H9 (cell line): ENCODE results near the gene CBLN3. TPM values are rescaled to one million over a fixed set of nuclear protein-coding genes. Genes with fewer than 3 reads are reported as not detected.

Experiments used
- DNase-seq: peaks from one replicate; pipeline ENCODE4 v3.0.0-alpha.2; 2017
- H2AFZ ChIP-seq: one replicate; pipeline ENCODE4 v1.6.1; 2013; ENCODE audit warnings: mild to moderate bottlenecking, low read length, control low read depth, moderate library complexity
- H2AK5ac ChIP-seq: 2 replicates; pipeline ENCODE4 v1.6.1; 2013; ENCODE audit warnings: low read length, control low read depth, mixed read lengths; ENCODE audit not compliant: insufficient read length
- H2BK120ac ChIP-seq: one replicate; pipeline ENCODE4 v1.6.1; 2013; ENCODE audit warnings: low read depth, mild to moderate bottlenecking, low read length, control low read depth, inconsistent platforms; ENCODE audit not compliant: poor library complexity, severe bottlenecking
- H2BK12ac ChIP-seq: 2 replicates; pipeline ENCODE4 v1.6.1; 2013; ENCODE audit warnings: low read length, control low read depth, mixed read lengths, low read depth; ENCODE audit not compliant: insufficient read length
- H2BK15ac ChIP-seq: 2 replicates; pipeline ENCODE4 v1.6.1; 2013; ENCODE audit warnings: low read depth, low read length, control low read depth
- H2BK20ac ChIP-seq: one replicate; pipeline ENCODE4 v1.6.1; 2013; ENCODE audit warnings: low read depth, mild to moderate bottlenecking, low read length, control low read depth, inconsistent platforms; ENCODE audit not compliant: poor library complexity, severe bottlenecking
- H2BK5ac ChIP-seq: 2 replicates; pipeline ENCODE4 v1.6.1; 2013; ENCODE audit warnings: low read length, control low read depth, mixed read lengths; ENCODE audit not compliant: insufficient read length
- H3K14ac ChIP-seq: 2 replicates; pipeline ENCODE4 v1.6.1; 2013; ENCODE audit warnings: low read length, control low read depth; ENCODE audit not compliant: insufficient read depth
- H3K18ac ChIP-seq: 2 replicates; pipeline ENCODE4 v1.6.1; 2013; ENCODE audit warnings: low read depth, mild to moderate bottlenecking, mixed read lengths, low read length, control low read depth; ENCODE audit not compliant: insufficient read length
- H3K23ac ChIP-seq: 2 replicates; pipeline ENCODE4 v1.6.1; 2013; ENCODE audit warnings: low read length, control low read depth, mixed read lengths, low read depth; ENCODE audit not compliant: insufficient read length
- H3K23me2 ChIP-seq: 2 replicates; pipeline ENCODE4 v1.6.1; 2013; ENCODE audit warnings: low read depth, mild to moderate bottlenecking, mixed read lengths, low read length, control low read depth; ENCODE audit not compliant: insufficient read length, poor library complexity, severe bottlenecking
- H3K27ac ChIP-seq: 2 replicates; pipeline ENCODE4 v1.5.1; 2013; ENCODE audit warnings: low read length, control low read depth, mixed read lengths, low read depth; ENCODE audit not compliant: insufficient read length
- H3K27me3 ChIP-seq: 2 replicates; pipeline ENCODE4 v1.6.1; 2013; ENCODE audit warnings: low read length, control low read depth, inconsistent platforms; ENCODE audit not compliant: insufficient read depth
- H3K4ac ChIP-seq: 2 replicates; pipeline ENCODE4 v1.6.1; 2013; ENCODE audit warnings: low read depth, mild to moderate bottlenecking, control low read depth, inconsistent platforms, low read length, moderate library complexity
- H3K4me1 ChIP-seq: 2 replicates; pipeline ENCODE4 v1.6.1; 2013; ENCODE audit warnings: low read length, control low read depth, inconsistent platforms; ENCODE audit not compliant: insufficient read depth
- H3K4me2 ChIP-seq: 2 replicates; pipeline ENCODE4 v1.6.1; 2013; ENCODE audit warnings: low read length, control low read depth, mixed read lengths; ENCODE audit not compliant: insufficient read length, insufficient read depth
- H3K56ac ChIP-seq: 2 replicates; pipeline ENCODE4 v1.6.1; 2013; ENCODE audit warnings: low read depth, mild to moderate bottlenecking, mixed read lengths, low read length, control low read depth; ENCODE audit not compliant: insufficient read length
- H3K79me1 ChIP-seq: 2 replicates; pipeline ENCODE4 v1.6.1; 2013; ENCODE audit warnings: low read depth, mild to moderate bottlenecking, moderate library complexity, low read length, control low read depth, inconsistent platforms; ENCODE audit not compliant: insufficient read depth, poor library complexity, severe bottlenecking
- H3K79me2 ChIP-seq: 2 replicates; pipeline ENCODE4 v1.6.1; 2013; ENCODE audit warnings: low read length, control low read depth, inconsistent platforms; ENCODE audit not compliant: insufficient read depth
- H3K9ac ChIP-seq: 2 replicates; pipeline ENCODE4 v1.6.1; 2013; ENCODE audit warnings: low read length, control low read depth, mixed read lengths; ENCODE audit not compliant: insufficient read length; ENCODE audit errors: extremely low read depth
- H3K9me3 ChIP-seq: one replicate; pipeline ENCODE4 v1.6.1; 2013; ENCODE audit warnings: low read depth, low read length, inconsistent platforms; ENCODE audit not compliant: control insufficient read depth
- H3T11ph ChIP-seq: one replicate; pipeline ENCODE4 v1.6.1; 2013; ENCODE audit warnings: mild to moderate bottlenecking, low read length, control low read depth, inconsistent platforms
- H4K20me1 ChIP-seq: one replicate; pipeline ENCODE4 v1.6.1; 2013; ENCODE audit not compliant: control insufficient read depth, insufficient read length, insufficient read depth
- H4K5ac ChIP-seq: 2 replicates; pipeline ENCODE4 v1.6.1; 2013; ENCODE audit warnings: low read depth, mild to moderate bottlenecking, mixed read lengths, low read length, control low read depth; ENCODE audit not compliant: insufficient read length
- H4K8ac ChIP-seq: replicated peaks from 2 replicates; pipeline ENCODE4 v1.6.1; 2013; ENCODE audit warnings: low read length, control low read depth, mixed read lengths, low read depth; ENCODE audit not compliant: insufficient read length
- H4K91ac ChIP-seq: 2 replicates; pipeline ENCODE4 v1.6.1; 2013; ENCODE audit warnings: low read depth, mild to moderate bottlenecking, moderate library complexity, mixed read lengths, low read length, control low read depth; ENCODE audit not compliant: insufficient read length
- H3K27ac Mint-ChIP-seq, 3 experiments: 2 replicates in 2 of 3; 3 replicates in 1 of 3; pipeline ENCODE4 v1.8.0; 2020 to 2021; ENCODE audit warnings: mixed read lengths in 3 of 3, mild to moderate bottlenecking in 1 of 3, moderate library complexity in 1 of 3
- H3K27me3 Mint-ChIP-seq: 2 replicates; pipeline ENCODE4 v1.8.0; 2021; ENCODE audit warnings: low read depth, mild to moderate bottlenecking, moderate library complexity, mixed read lengths
- H3K36me3 Mint-ChIP-seq, 3 experiments: 2 replicates in 2 of 3; 3 replicates in 1 of 3; pipeline ENCODE4 v1.8.0; 2020 to 2021; ENCODE audit warnings: low read depth in 3 of 3, mixed read lengths in 3 of 3; ENCODE audit not compliant: insufficient read depth in 1 of 3
- H3K4me1 Mint-ChIP-seq, 2 experiments: 2 replicates each; pipeline ENCODE4 v1.8.0; 2020; ENCODE audit warnings: mixed read lengths in 2 of 2
- H3K4me3 Mint-ChIP-seq, 2 experiments: 2 replicates in 1 of 2; 3 replicates in 1 of 2; pipeline ENCODE4 v1.8.0; 2020 to 2021; ENCODE audit warnings: mild to moderate bottlenecking in 2 of 2, mixed read lengths in 2 of 2, moderate library complexity in 1 of 2
- H3K9me3 Mint-ChIP-seq, 2 experiments: 2 replicates in 1 of 2; 3 replicates in 1 of 2; pipeline ENCODE4 v1.8.0; 2020; ENCODE audit warnings: mild to moderate bottlenecking in 2 of 2, mixed read lengths in 2 of 2, moderate library complexity in 1 of 2
- CTCF ChIP-seq: fragments of 200-600 bp; sonication (generic); conservative IDR thresholded peaks from 3 replicates; pipeline ENCODE4 v1.8.0; 2021; ENCODE audit warnings: antibody characterized with exemption, mild to moderate bottlenecking
- WGBS: extraction: QIAGEN DNeasy Blood & Tissue Kit; methylation state at CpG from one replicate; pipeline ENCODE4 v1.1.7; 2013; ENCODE audit warnings: missing lambda C conversion rate, low lambda C conversion rate, mixed read lengths; ENCODE audit not compliant: insufficient read length; ENCODE audit errors: extremely low coverage; 5-methylcytosine and 5-hydroxymethylcytosine counted together
- total RNA-seq: library from RNA; stranded (reverse); gene quantifications from 2 replicates; pipeline ENCODE4 v1.2.1, GENCODE V29; 2021

CBLN3 gene
- total RNA-seq, 1 experiment from 2014 or later = 0.39 TPM

DNA sequence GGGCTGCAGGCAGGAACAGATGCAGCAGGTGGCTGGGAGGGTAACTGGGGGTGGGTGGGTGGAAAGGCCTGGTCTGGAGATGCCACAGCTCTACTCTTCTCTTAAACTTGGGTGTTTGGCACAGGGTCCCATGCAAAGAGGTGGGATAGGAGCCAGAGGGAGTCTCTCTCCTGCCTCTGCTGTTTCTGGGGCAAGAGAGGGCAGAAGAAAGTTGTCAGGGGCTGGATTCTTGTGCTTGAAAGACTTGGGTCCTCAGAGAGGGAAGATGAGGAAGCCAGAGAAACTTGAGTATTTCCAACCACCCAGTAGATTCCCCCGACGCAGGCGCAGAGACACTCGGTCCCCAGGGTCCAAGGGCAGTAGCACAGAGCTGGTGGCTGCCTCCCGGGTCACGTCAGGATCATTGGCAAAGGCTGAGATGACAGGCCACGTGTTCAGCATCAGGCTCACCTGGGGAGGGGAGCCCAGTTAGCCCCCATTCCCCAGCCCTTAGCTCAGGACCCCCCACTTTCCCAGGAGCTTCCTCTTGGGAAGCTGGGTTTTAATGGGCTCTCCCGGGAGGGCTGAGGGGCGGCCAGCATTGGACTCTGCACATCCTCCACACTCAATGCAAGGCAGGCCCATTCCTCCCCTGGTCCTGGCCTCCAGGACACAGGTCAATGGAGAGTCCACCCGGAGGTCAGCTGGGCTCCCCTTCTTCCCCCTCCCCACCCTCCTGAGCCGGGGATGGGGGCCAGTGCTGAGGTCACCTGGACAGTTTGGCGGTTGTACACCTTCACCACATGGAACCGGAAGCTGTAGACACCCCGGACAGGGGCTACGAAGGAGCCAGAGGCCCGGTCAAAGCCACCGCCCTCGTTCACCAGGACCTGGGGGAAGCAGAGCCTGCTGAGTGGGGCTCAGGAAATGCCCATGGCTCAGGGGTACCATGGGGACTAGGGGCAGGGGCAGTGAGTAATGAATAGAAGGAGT lies 1.6 kb downstream of the CBLN3 start:
- no CpG with 5 or more reads among the region's 18 CpGs for WGBS

More for the DNA sequence above, 1.6 kb downstream of the CBLN3 start:
- Histone ChIP-seq H3K14ac (no peak overlapping the region), H3T11ph (no peak overlapping the region), H2BK20ac (no peak overlapping the region), H2BK120ac (no peak overlapping the region), H2AFZ (no peak overlapping the region), H3K4me1 (peaks cover 3% of the 10 kb centered on the region; the same call in 1 of the 2 replicates), H4K8ac (no peak overlapping the region), H3K23ac (no peak overlapping the region), H3K18ac (no peak overlapping the region), H3K4ac (no peak overlapping the region), H2BK15ac (no peak overlapping the region), H3K79me1 (no peaks in the 10 kb centered on the region), H3K9ac (no peak overlapping the region), H3K23me2 (peaks cover 7% of the 10 kb centered on the region), H3K9me3 (no peaks in the 10 kb centered on the region), H4K91ac (no peak overlapping the region), H2BK12ac (no peak overlapping the region), H3K56ac (no peak overlapping the region), H4K20me1 (peaks cover 2% of the 10 kb centered on the region), H4K5ac (no peak overlapping the region), H3K79me2 (no peaks in the 10 kb centered on the region), H2AK5ac (no peak overlapping the region), H3K4me2 (no peak overlapping the region), H3K27me3 (peaks cover 2% of the 10 kb centered on the region; the same call in 1 of the 2 replicates), H2BK5ac (no peak overlapping the region), H3K27ac (no peak overlapping the region)
- Mint-ChIP-seq H3K4me1 (peaks cover 29 to 30% of the 10 kb centered on the region in 2 experiments), H3K9me3 (no peaks in the 10 kb centered on the region), H3K4me3 (peak overlapping the region in 1 of 2 experiments; percentile 42; a peak in 1 of 5 replicates), H3K36me3 (peaks cover 0 to 9% (median 5%) of the 10 kb centered on the region in 3 experiments; a peak in 5 of 7 replicates), H3K27ac (no peak overlapping the region), H3K27me3 (peaks cover 8% of the 10 kb centered on the region)
- TF ChIP-seq CTCF = no peak
- DNase-seq = no peak
